ENCODE results near the gene NCCRP1.

DNA sequence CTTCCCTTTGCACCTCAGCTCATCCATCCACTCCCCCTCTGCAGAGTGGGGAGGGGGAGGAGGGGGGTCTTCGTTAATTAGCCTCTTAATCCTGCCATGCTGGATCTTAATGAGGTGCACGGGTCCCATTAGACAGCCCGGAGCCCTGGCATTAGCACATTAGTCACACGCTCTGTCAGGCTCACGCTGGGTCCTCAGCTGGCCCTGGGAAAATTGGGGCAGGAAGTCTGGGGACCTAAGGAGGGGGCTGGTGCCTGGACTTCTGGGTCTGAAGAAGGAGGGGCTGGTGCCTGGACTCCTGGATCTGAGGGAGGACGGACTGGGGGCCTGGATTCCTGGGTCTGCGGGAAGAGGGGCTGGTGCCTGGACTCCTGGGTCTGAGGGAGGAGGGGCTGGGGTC lies 444 bp upstream of the NCCRP1 start:
- TF ChIP-seq GABPA (IDR thresholded peaks at IDR 0.05 in 1 of 2, conservative IDR thresholded peaks at IDR 0.05 in 1 of 2) (no peak), ATF3 (IDR thresholded peaks at IDR 0.05) (no peak)

Measured in liver (tissue), 2 donors.